CD4-positive, alpha-beta T cell (primary cell): Measurements from ENCODE around the gene NDUFS5. TPM values are rescaled to one million over a fixed set of nuclear protein-coding genes. Genes with fewer than 3 reads are reported as not detected.

Experiments
- ATAC-seq: fragments of 200-7000 bp; cut with Tn5 transposase; one replicate; pipeline ENCODE4 v1.10.0; 2022; ENCODE audit warnings: mild to moderate bottlenecking; ENCODE audit not compliant: poor library complexity
- CTCF ChIA-PET: fragments of 350-600 bp; sonication (Branson Sonifier 250); formaldehyde crosslinking; loops from one replicate; lab custom pipeline; 2021; ENCODE audit warnings: antibody characterized with exemption, inconsistent platforms; lab: Charles Lee
- POLR2A ChIA-PET: fragments of 350-600 bp; sonication (Branson Sonifier 250); formaldehyde crosslinking; loops from one replicate; lab custom pipeline; 2021; ENCODE audit warnings: antibody characterized with exemption, inconsistent platforms; lab: Charles Lee
- DNase-seq, 14 experiments: peaks; one replicate each; pipeline ENCODE4 v3.0.0-alpha.2; 2013 to 2020; ENCODE audit warnings: mixed read lengths in 2 of 14
- H3K27ac ChIP-seq, 2 donors: one replicate each; pipeline versions ENCODE4 v1.5.1 to v1.7.0; 2013; ENCODE audit warnings: low read length in 2 of 2, low read depth in 1 of 2, mild to moderate bottlenecking in 1 of 2
- H3K27me3 ChIP-seq, 2 experiments: 1 replicate in 1 of 2; 2 replicates in 1 of 2; pipeline versions ENCODE4 v1.6.1 to v1.7.0; 2013; ENCODE audit warnings: low read length in 2 of 2, control low read depth in 1 of 2, mild to moderate bottlenecking in 1 of 2, moderate library complexity in 1 of 2; ENCODE audit not compliant: insufficient read depth in 2 of 2, control insufficient read depth in 1 of 2
- H3K36me3 ChIP-seq: one replicate; pipeline ENCODE4 v1.6.1; 2013; ENCODE audit warnings: low read length, control low read depth; ENCODE audit not compliant: insufficient read depth
- H3K4me1 ChIP-seq: one replicate; pipeline ENCODE4 v1.6.1; 2013; ENCODE audit warnings: low read length, control low read depth; ENCODE audit not compliant: insufficient read depth
- H3K4me3 ChIP-seq: one replicate; pipeline ENCODE4 v1.5.1; 2013; ENCODE audit warnings: mild to moderate bottlenecking, low read length, moderate library complexity
- H3K9me3 ChIP-seq, 2 experiments: 1 replicate in 1 of 2; 2 replicates in 1 of 2; pipeline versions ENCODE4 v1.6.1 to v1.7.0; 2013; ENCODE audit warnings: low read length in 2 of 2, mild to moderate bottlenecking in 2 of 2, control low read depth in 1 of 2, moderate library complexity in 1 of 2; ENCODE audit not compliant: control insufficient read depth in 1 of 2, insufficient read depth in 1 of 2
- H3K27ac Mint-ChIP-seq: one replicate; pipeline ENCODE4 v1.8.0; 2020; ENCODE audit warnings: mixed read lengths
- H3K27me3 Mint-ChIP-seq: one replicate; pipeline ENCODE4 v1.8.0; 2021; ENCODE audit warnings: mixed read lengths
- H3K36me3 Mint-ChIP-seq: one replicate; pipeline ENCODE4 v1.8.0; 2021; ENCODE audit warnings: low read depth, mixed read lengths
- H3K4me1 Mint-ChIP-seq: one replicate; pipeline ENCODE4 v1.8.0; 2021; ENCODE audit warnings: low read depth, mixed read lengths
- H3K4me3 Mint-ChIP-seq: one replicate; pipeline ENCODE4 v1.8.0; 2020; ENCODE audit warnings: mild to moderate bottlenecking, mixed read lengths
- H3K9me3 Mint-ChIP-seq: one replicate; pipeline ENCODE4 v1.8.0; 2020; ENCODE audit warnings: mixed read lengths
- intact Hi-C, 2 experiments: fragments of 100-400 bp; cut with DNase I in 1 of 2; cut with micrococcal nuclease in 1 of 2; formaldehyde crosslinking; loops; one replicate each; pipeline versions ENCODE4 v1.15.1 to v1.9.0; 2023 to 2025; cut with DNase I, micrococcal nuclease
- total RNA-seq, 174 experiments: library from RNA in 2 of 174; stranded (reverse) in 2 of 174; gene quantifications; one replicate each; pipeline ENCODE4 v1.2.3 and lab custom pipeline; 2021 to 2026
- TF ChIP-seq, protein P1 (sequence below): fragments of 200-600 bp; IDR thresholded peaks from one replicate; pipeline ENCODE4 v1.8.0; 2022; ENCODE audit warnings: antibody characterized with exemption, mild to moderate bottlenecking

NDUFS5 gene
- total RNA-seq, 2 experiments from 2014 or later, result 153 to 156 TPM

DNA sequence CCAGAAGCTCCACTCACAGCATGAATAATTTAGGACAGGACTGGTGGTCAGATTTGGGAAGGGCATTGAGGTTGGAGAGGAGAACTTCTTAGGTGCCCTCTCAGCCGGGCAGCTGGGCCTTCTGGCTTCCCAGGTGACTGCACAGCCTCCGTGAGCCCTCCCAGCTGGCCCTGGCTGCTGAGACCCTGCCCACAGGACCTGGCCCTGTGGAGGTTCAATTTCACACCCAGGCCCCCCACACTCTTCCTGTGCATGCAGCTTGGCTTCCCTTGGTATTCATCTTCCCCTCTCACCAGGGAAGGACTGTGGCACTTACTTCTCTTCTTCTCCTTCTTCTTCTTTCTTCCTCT, 50.6 kb downstream of the NDUFS5 start:
- no peaks in the 10 kb centered on the region for H3K4me1 Mint-ChIP-seq
- DNase-seq (no peak), ATAC-seq (no peak)
- no peak overlapping the region for H3K4me3 ChIP-seq
- TF ChIP-seq, protein P1, sequence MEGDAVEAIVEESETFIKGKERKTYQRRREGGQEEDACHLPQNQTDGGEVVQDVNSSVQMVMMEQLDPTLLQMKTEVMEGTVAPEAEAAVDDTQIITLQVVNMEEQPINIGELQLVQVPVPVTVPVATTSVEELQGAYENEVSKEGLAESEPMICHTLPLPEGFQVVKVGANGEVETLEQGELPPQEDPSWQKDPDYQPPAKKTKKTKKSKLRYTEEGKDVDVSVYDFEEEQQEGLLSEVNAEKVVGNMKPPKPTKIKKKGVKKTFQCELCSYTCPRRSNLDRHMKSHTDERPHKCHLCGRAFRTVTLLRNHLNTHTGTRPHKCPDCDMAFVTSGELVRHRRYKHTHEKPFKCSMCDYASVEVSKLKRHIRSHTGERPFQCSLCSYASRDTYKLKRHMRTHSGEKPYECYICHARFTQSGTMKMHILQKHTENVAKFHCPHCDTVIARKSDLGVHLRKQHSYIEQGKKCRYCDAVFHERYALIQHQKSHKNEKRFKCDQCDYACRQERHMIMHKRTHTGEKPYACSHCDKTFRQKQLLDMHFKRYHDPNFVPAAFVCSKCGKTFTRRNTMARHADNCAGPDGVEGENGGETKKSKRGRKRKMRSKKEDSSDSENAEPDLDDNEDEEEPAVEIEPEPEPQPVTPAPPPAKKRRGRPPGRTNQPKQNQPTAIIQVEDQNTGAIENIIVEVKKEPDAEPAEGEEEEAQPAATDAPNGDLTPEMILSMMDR, result no peak
- peaks cover 5% of the 10 kb centered on the region for H3K4me1 ChIP-seq
- POLR2A ChIA-PET, result no interaction called here
- H3K9me3 Mint-ChIP-seq, result no peaks in the 10 kb centered on the region
- H3K27me3 Mint-ChIP-seq, result peaks cover 11% of the 10 kb centered on the region
- no peaks in the 10 kb centered on the region for H3K36me3 Mint-ChIP-seq
- no peaks in the 10 kb centered on the region for H3K36me3 ChIP-seq
- no peak overlapping the region for H3K27ac Mint-ChIP-seq
- peaks cover 8 to 9% of the 10 kb centered on the region in 2 experiments for H3K27me3 ChIP-seq
- CTCF ChIA-PET, result no interaction called here
- intact Hi-C loops, result no loop called here
- no peak overlapping the region for H3K4me3 Mint-ChIP-seq
- no peak overlapping the region for H3K27ac ChIP-seq
- H3K9me3 ChIP-seq, result peaks cover 4 to 5% of the 10 kb centered on the region in 2 experiments

DNA sequence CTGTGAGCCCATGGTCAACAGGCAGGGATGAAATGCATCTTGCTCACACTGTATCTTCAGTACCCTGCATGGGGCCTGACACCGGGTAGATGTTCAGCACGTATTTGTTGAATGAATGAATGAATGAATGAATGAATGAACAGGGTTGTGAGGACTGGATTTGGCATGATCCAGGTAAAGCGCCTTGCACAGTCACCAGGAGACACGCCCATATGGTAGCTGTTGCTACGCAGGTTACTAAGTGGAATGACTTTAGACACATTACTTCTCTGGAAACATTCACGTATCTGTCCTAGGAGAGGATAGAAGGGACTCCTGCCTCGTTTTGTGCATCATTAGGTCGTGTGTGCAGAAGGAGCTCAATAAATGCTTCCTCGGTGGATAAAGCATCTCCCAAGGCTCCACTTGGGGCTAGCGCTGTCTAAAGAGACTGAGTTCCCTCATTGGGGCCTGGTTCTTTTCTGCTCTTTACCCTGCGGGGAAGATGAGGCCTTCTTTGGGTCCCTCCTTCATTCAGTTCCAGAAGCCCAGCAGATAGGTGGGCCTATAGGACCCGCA, 54.2 kb downstream of the NDUFS5 start:
- ChIA-PET POLR2A (no interaction called here), CTCF (no interaction called here)
- Histone ChIP-seq H3K4me3 (no peak overlapping the region), H3K36me3 (no peaks in the 10 kb centered on the region), H3K27me3 (peaks cover 26 to 32% of the 10 kb centered on the region in 2 experiments), H3K27ac (no peak overlapping the region), H3K4me1 (peaks cover 11% of the 10 kb centered on the region), H3K9me3 (peaks cover 0 to 3% of the 10 kb centered on the region in 2 experiments)
- DNase-seq (no peak), ATAC-seq (no peak)
- Mint-ChIP-seq H3K36me3 (no peaks in the 10 kb centered on the region), H3K4me1 (peaks cover 6% of the 10 kb centered on the region), H3K27me3 (peaks cover 45% of the 10 kb centered on the region), H3K27ac (no peak overlapping the region), H3K4me3 (peak overlapping the region; percentile 78), H3K9me3 (no peaks in the 10 kb centered on the region)
- TF ChIP-seq, protein P1, result no peak
- intact Hi-C loops, result no loop called here

- TF ChIP-seq, protein P1, result no peak
- no peak overlapping the region for H3K27ac ChIP-seq
- no peak for DNase-seq
- H3K4me1 ChIP-seq, result peaks cover 11% of the 10 kb centered on the region
- Mint-ChIP-seq H3K9me3 (no peaks in the 10 kb centered on the region), H3K27ac (no peak overlapping the region), H3K27me3 (peaks cover 47% of the 10 kb centered on the region), H3K36me3 (no peaks in the 10 kb centered on the region), H3K4me3 (peak overlapping the region; percentile 78), H3K4me1 (peaks cover 6% of the 10 kb centered on the region)
- peaks cover 26 to 32% of the 10 kb centered on the region in 2 experiments for H3K27me3 ChIP-seq
- ChIA-PET POLR2A (no interaction called here), CTCF (no interaction called here)
- no peak for ATAC-seq
- intact Hi-C loops, result no loop called here
- H3K4me3 ChIP-seq, result no peak overlapping the region
- H3K9me3 ChIP-seq, result peaks cover 0 to 3% of the 10 kb centered on the region in 2 experiments
- no peaks in the 10 kb centered on the region for H3K36me3 ChIP-seq
Measured at GRCh38 chr1:39080831-39081270, 54.7 kb downstream of the NDUFS5 start.
